IMR-90 (cell line): Measurements from ENCODE around the gene FAM120A. TPM values are rescaled to one million over a fixed set of nuclear protein-coding genes. Genes with fewer than 3 reads are reported as not detected.

Source experiments
- ATAC-seq: fragments of 200-7000 bp; cut with Tn5 transposase; 2 replicates; pipeline ENCODE4 v1.9.1; 2020; ENCODE audit warnings: low read depth, mild to moderate bottlenecking, moderate library complexity
- BruUV-seq: library from RNA; stranded (reverse); fragments of 400-500 nt; replicated peaks from 2 replicates; lab custom pipeline; 2021; lab: Mats Ljungman, UMichigan
- CTCF ChIA-PET: fragments of 300-600 bp; formaldehyde crosslinking; extraction: SDS; loops from one replicate; lab custom pipeline; 2021; ENCODE audit warnings: antibody characterized with exemption; lab: Yijun Ruan, JAX
- POLR2A ChIA-PET: fragments of 300-600 bp; sonication (Branson Sonifier 250); formaldehyde crosslinking; loops from one replicate; lab custom pipeline; 2022; ENCODE audit warnings: antibody characterized with exemption; ENCODE audit not compliant: unreplicated experiment; lab: Charles Lee
- DNase-seq: peaks from one replicate; pipeline ENCODE4 v3.0.0; 2013
- H2AFZ ChIP-seq: replicated peaks from 2 replicates; pipeline ENCODE3; 2013; ENCODE audit warnings: low read length, mild to moderate bottlenecking; ENCODE audit not compliant: poor library complexity
- H2AK5ac ChIP-seq: 2 replicates; pipeline ENCODE4 v1.6.1; 2013; ENCODE audit warnings: low read depth, low read length, inconsistent platforms
- H2AK9ac ChIP-seq: replicated peaks from 2 replicates; pipeline ENCODE3; 2013; ENCODE audit warnings: mild to moderate bottlenecking, low read depth, low read length, moderate library complexity; ENCODE audit not compliant: poor library complexity
- H2BK120ac ChIP-seq: 2 replicates; pipeline ENCODE4 v1.6.1; 2013; ENCODE audit warnings: low read depth, low read length, inconsistent platforms
- H2BK15ac ChIP-seq: 3 replicates; pipeline ENCODE4 v1.6.1; 2013; ENCODE audit warnings: low read depth, low read length, inconsistent platforms
- H2BK20ac ChIP-seq: 2 replicates; pipeline ENCODE4 v1.6.1; 2013; ENCODE audit warnings: low read depth, mild to moderate bottlenecking, inconsistent platforms, low read length, moderate library complexity
- H2BK5ac ChIP-seq: 2 replicates; pipeline ENCODE4 v1.6.1; 2013; ENCODE audit warnings: mild to moderate bottlenecking, low read depth, low read length, inconsistent platforms; ENCODE audit not compliant: poor library complexity, severe bottlenecking
- H3K14ac ChIP-seq: replicated peaks from 2 replicates; pipeline ENCODE4 v1.6.1; 2013; ENCODE audit warnings: low read depth, low read length, inconsistent platforms
- H3K18ac ChIP-seq: 2 replicates; pipeline ENCODE4 v1.6.1; 2013; ENCODE audit warnings: low read depth, low read length, control low read depth
- H3K23ac ChIP-seq: 2 replicates; pipeline ENCODE4 v1.6.1; 2013; ENCODE audit warnings: low read depth, low read length, inconsistent platforms
- H3K27ac ChIP-seq: 2 replicates; pipeline ENCODE4 v1.5.1; 2013; ENCODE audit warnings: mild to moderate bottlenecking, control low read depth, low read length; ENCODE audit not compliant: insufficient read depth
- H3K27me3 ChIP-seq: 2 replicates; pipeline ENCODE4 v1.6.1; 2013; ENCODE audit warnings: low read length; ENCODE audit not compliant: control insufficient read depth, insufficient read depth
- H3K36me3 ChIP-seq: 2 replicates; pipeline ENCODE4 v1.6.1; 2013; ENCODE audit warnings: low read length, mixed read lengths; ENCODE audit not compliant: control insufficient read depth, insufficient read depth
- H3K4ac ChIP-seq: 2 replicates; pipeline ENCODE4 v1.6.1; 2013; ENCODE audit warnings: low read depth, low read length, inconsistent platforms
- H3K4me1 ChIP-seq: 2 replicates; pipeline ENCODE4 v1.6.1; 2013; ENCODE audit warnings: low read length, mixed read lengths; ENCODE audit not compliant: control insufficient read depth, insufficient read depth
- H3K4me2 ChIP-seq: 2 replicates; pipeline ENCODE4 v1.6.1; 2013; ENCODE audit warnings: low read depth, mild to moderate bottlenecking, control low read depth, low read length, moderate library complexity
- H3K4me3 ChIP-seq: 2 replicates; pipeline ENCODE4 v1.5.1; 2013; ENCODE audit warnings: low read depth, mild to moderate bottlenecking, control low read depth, low read length, moderate library complexity; ENCODE audit not compliant: insufficient read depth
- H3K56ac ChIP-seq: 2 replicates; pipeline ENCODE4 v1.6.1; 2013; ENCODE audit warnings: low read length, inconsistent platforms; ENCODE audit not compliant: insufficient read depth; ENCODE audit errors: extremely low read depth
- H3K79me1 ChIP-seq, 2 experiments: 2 replicates each; pipeline ENCODE4 v1.6.1; 2013; ENCODE audit warnings: low read length in 2 of 2, inconsistent platforms in 1 of 2, low read depth in 1 of 2
- H3K9ac ChIP-seq: 2 replicates; pipeline ENCODE4 v1.6.1; 2013; ENCODE audit warnings: low read depth, low read length, control low read depth
- H3K9me1 ChIP-seq: 2 replicates; pipeline ENCODE4 v1.6.1; 2013; ENCODE audit warnings: low read length, inconsistent platforms; ENCODE audit not compliant: insufficient read depth
- H3K9me3 ChIP-seq: 2 replicates; pipeline ENCODE4 v1.6.1; 2013; ENCODE audit warnings: low read length; ENCODE audit not compliant: control insufficient read depth, insufficient read depth
- H4K20me1 ChIP-seq: 2 replicates; pipeline ENCODE4 v1.6.1; 2013; ENCODE audit warnings: low read length, inconsistent platforms; ENCODE audit not compliant: insufficient read depth
- H4K5ac ChIP-seq: 2 replicates; pipeline ENCODE4 v1.6.1; 2013; ENCODE audit warnings: mild to moderate bottlenecking, low read depth, low read length, control low read depth
- H4K8ac ChIP-seq, 2 experiments: 2 replicates each; pipeline ENCODE4 v1.6.1; 2013; ENCODE audit warnings: low read depth in 2 of 2, low read length in 2 of 2, control low read depth in 1 of 2, inconsistent platforms in 1 of 2
- H4K91ac ChIP-seq: 2 replicates; pipeline ENCODE4 v1.6.1; 2013; ENCODE audit warnings: low read depth, low read length, inconsistent platforms; ENCODE audit not compliant: insufficient read depth
- CEBPB ChIP-seq: IDR thresholded peaks from 2 replicates; pipeline ENCODE4 v1.6.1; 2012; ENCODE audit warnings: low read depth, low read length, improper control_type of control experiment
- CHD1 ChIP-seq: IDR thresholded peaks from 2 replicates; pipeline ENCODE4 v1.6.1; 2012; ENCODE audit warnings: low read depth, low read length, improper control_type of control experiment
- CTCF ChIP-seq: conservative IDR thresholded peaks from 2 replicates; pipeline ENCODE4 v1.5.1; 2012; ENCODE audit warnings: mild to moderate bottlenecking, low read depth, low read length, improper control_type of control experiment
- MAFK ChIP-seq: IDR thresholded peaks from 2 replicates; pipeline ENCODE4 v1.6.1; 2012; ENCODE audit warnings: low read depth, low read length, improper control_type of control experiment
- MAZ ChIP-seq: IDR thresholded peaks from 2 replicates; pipeline ENCODE4 v1.6.1; 2012; ENCODE audit warnings: low read depth, mild to moderate bottlenecking, low read length, improper control_type of control experiment, moderate library complexity, borderline replicate concordance
- MXI1 ChIP-seq: IDR thresholded peaks from 2 replicates; pipeline ENCODE4 v1.6.1; 2012; ENCODE audit warnings: low read depth, mild to moderate bottlenecking, low read length, moderate library complexity, borderline replicate concordance
- NFE2L2 ChIP-seq: fragments of 150-350 bp; IDR thresholded peaks from 2 replicates; pipeline ENCODE4 v1.6.1; 2016; ENCODE audit warnings: low read depth, mild to moderate bottlenecking, low read length
- RCOR1 ChIP-seq: IDR thresholded peaks from 2 replicates; pipeline ENCODE4 v1.6.1; 2012; ENCODE audit warnings: mild to moderate bottlenecking, low read length, improper control_type of control experiment; ENCODE audit not compliant: insufficient replicate concordance
- RFX5 ChIP-seq: IDR thresholded peaks from 2 replicates; pipeline ENCODE4 v1.8.0; 2012; ENCODE audit warnings: low read depth, mild to moderate bottlenecking, low read length, moderate library complexity
- SMC3 ChIP-seq: fragments of 150-350 bp; IDR thresholded peaks from 2 replicates; pipeline ENCODE4 v1.6.1; 2016; ENCODE audit warnings: low read depth, mild to moderate bottlenecking, antibody characterized with exemption, low read length, moderate library complexity
- USF2 ChIP-seq: fragments of 150-350 bp; IDR thresholded peaks from 2 replicates; pipeline ENCODE4 v1.6.1; 2017; ENCODE audit warnings: mild to moderate bottlenecking, antibody characterized with exemption, low read length, low read depth
- WGBS, 2 experiments: methylation state at CpG; one replicate each; pipeline versions ENCODE4 v1.1.5 to v1.1.7; 2013; ENCODE audit warnings: missing lambda C conversion rate in 2 of 2; ENCODE audit not compliant: insufficient read length in 1 of 2; ENCODE audit errors: extremely low coverage in 2 of 2; 5-methylcytosine and 5-hydroxymethylcytosine counted together
- dilution Hi-C: fragments of 300-500 bp; cut with HindIII; formaldehyde crosslinking; loops from one replicate; pipeline ENCODE4 v1.14.3; 2018; ENCODE audit warnings: low sequenced_read_pairs; ENCODE audit not compliant: unreplicated experiment
- in situ Hi-C: fragments of 300-500 bp; cut with MboI; formaldehyde crosslinking; loops from 3 replicates; pipeline ENCODE4 v1.14.3; 2019; ENCODE audit warnings: low sequenced_read_pairs, inconsistent platforms, mixed read lengths
- intact Hi-C: fragments of 100-400 bp; cut with micrococcal nuclease; formaldehyde crosslinking; loops from 2 replicates; pipeline ENCODE4 v1.10.0; 2022
- polyA plus RNA-seq, 3 experiments: library from polyadenylated mRNA; depleted of rRNA; stranded (reverse); fragments of >200 nt; gene quantifications; 2 replicates each; pipeline ENCODE4 v1.2.3, GENCODE V29; 2012; ENCODE audit warnings: low replicate concordance in 1 of 3
- total RNA-seq: library from RNA; depleted of rRNA; stranded (reverse); fragments of >200 nt; gene quantifications from 2 replicates; pipeline ENCODE4 v1.2.3, GENCODE V29; 2012

The FAM120A gene
- total and polyA plus RNA-seq, 2 of the 4 experiments (the other 2 are of a cell fraction), result 61.6 to 75.1 TPM

- in situ Hi-C loops (no loop called here), intact Hi-C loops (no loop called here), dilution Hi-C loops (no loop called here)
- Histone ChIP-seq H3K27me3 (no peaks in the 10 kb centered on the region), H2AFZ (no peak overlapping the region), H3K9ac (no peak overlapping the region), H3K36me3 (peaks cover 12% of the 10 kb centered on the region), H4K20me1 (peaks cover 22% of the 10 kb centered on the region), H3K4me3 (no peak overlapping the region), H3K9me1 (peaks cover 11% of the 10 kb centered on the region), H3K14ac (no peak overlapping the region), H2BK120ac (no peak overlapping the region), H4K8ac (no peak overlapping the region), H2BK5ac (no peak overlapping the region), H3K56ac (no peak overlapping the region), H3K9me3 (no peaks in the 10 kb centered on the region), H2AK9ac (no peak overlapping the region), H2AK5ac (no peak overlapping the region), H2BK20ac (no peak overlapping the region), H4K91ac (no peak overlapping the region), H2BK15ac (no peak overlapping the region), H4K5ac (no peak overlapping the region), H3K4ac (no peak overlapping the region), H3K27ac (no peak overlapping the region), H3K4me2 (no peak overlapping the region), H3K23ac (no peak overlapping the region), H3K4me1 (peaks cover 3% of the 10 kb centered on the region; the same call in 1 of the 2 replicates), H3K79me1 (peaks cover 47 to 73% of the 10 kb centered on the region in 2 experiments), H3K18ac (no peak overlapping the region)
- no TSS peak for BruUV-seq
- POLR2A ChIA-PET, result no interaction called here
- TF ChIP-seq MXI1 (no peak), MAFK (no peak), MAZ (no peak), CHD1 (no peak), NFE2L2 (no peak), RFX5 (no peak), SMC3 (no peak), RCOR1 (no peak), CEBPB (no peak), CTCF (no peak), USF2 (no peak)
- DNase-seq (no peak), ATAC-seq (no peak)
- CTCF ChIA-PET, result interaction anchor here (0.6 kb wide), 1 partner anchor 762 kb away, joined by 5 read pairs; no protein-coding TSS in a partner anchor
- WGBS, 2 experiments, result no CpG with 5 or more reads among the region's 2 CpGs
Measured at GRCh38 chr9:93483497-93483896, 32.0 kb downstream of the FAM120A start.
